RWPE1 (cell line): ENCODE measurements around the gene SLC25A18.

ENCODE experiments used
- CTCF ChIA-PET: fragments of 350-600 bp; sonication (Branson Sonifier 250); formaldehyde crosslinking; extraction: SDS; loops from one replicate; lab custom pipeline; 2021; lab: Yijun Ruan, JAX
- POLR2A ChIA-PET: fragments of 400-600 bp; formaldehyde crosslinking; extraction: SDS; loops from one replicate; lab custom pipeline; 2020; ENCODE audit warnings: antibody characterized with exemption; ENCODE audit not compliant: low non-redundant PET; lab: Yijun Ruan, JAX
- DNase-seq: peaks from one replicate; pipeline ENCODE4 v3.0.0; 2012; ENCODE audit warnings: low spot score
- H3K27ac ChIP-seq: fragments of 450-650 bp; 2 replicates; pipeline ENCODE4 v1.5.1; 2017
- CTCF ChIP-seq: fragments of 450-650 bp; conservative IDR thresholded peaks from 2 replicates; pipeline ENCODE4 v1.5.1; 2017; ENCODE audit warnings: low read depth, mild to moderate bottlenecking

SLC25A18 gene

DNA sequence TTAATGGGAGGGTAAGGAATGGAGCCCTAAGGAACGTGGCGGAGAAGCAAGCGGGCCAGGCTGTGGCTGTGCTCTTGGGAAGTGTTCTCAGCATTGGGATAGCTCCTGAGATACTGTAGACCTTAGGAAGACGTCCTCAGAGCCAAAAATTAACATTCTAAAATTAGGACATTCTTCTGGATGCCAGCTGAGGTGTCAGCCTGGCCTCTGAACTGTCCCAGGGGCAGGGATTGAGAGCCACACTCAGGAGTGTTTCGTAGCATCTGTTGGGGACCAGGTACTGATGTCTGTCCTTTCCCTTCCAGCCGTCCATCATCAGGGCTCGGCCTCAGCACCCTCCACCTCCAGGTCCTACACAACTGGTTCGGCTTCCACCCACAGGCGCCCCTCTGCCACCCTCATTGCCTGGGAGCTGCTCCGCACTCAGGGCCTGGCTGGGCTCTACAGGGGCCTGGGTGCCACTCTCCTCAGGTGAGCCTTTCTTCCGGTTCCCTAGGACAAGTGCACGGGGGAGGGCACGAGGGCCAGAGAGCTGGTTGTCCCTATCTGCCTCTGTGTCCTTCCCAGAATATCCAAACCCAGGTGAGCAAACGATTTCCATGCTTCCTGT is 23.6 kb downstream of the SLC25A18 start:
- H3K27ac ChIP-seq: no peak overlapping the region
- no peak for DNase-seq
- CTCF ChIA-PET: no interaction called here
- POLR2A ChIA-PET: no interaction called here
- no peak for TF ChIP-seq CTCF

DNA sequence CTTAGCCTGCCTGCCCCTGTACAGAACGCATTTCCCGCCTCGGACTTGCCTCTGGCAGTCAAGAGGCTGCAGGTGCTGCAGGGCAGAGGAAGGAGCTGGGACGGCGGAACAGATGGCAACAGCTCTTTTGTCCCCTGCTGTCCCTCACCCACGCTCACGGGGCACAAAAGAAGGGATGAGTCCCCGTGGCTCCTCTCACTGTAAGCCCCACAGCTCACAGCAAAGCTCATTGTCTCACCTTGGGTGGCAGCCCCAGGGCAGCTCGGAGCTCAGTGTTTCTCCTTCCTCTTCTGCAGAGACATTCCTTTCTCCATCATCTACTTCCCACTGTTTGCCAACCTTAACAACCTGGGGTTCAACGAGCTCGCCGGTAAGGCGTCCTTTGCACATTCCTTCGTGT is 24.3 kb downstream of the SLC25A18 start:
- CTCF ChIA-PET: no interaction called here
- H3K27ac ChIP-seq: no peak overlapping the region
- POLR2A ChIA-PET: interaction anchor here (0.6 kb wide), 1 partner anchor 39 kb away, joined by 7 read pairs; no protein-coding TSS in a partner anchor
- TF ChIP-seq CTCF: no peak
- no peak for DNase-seq

DNA sequence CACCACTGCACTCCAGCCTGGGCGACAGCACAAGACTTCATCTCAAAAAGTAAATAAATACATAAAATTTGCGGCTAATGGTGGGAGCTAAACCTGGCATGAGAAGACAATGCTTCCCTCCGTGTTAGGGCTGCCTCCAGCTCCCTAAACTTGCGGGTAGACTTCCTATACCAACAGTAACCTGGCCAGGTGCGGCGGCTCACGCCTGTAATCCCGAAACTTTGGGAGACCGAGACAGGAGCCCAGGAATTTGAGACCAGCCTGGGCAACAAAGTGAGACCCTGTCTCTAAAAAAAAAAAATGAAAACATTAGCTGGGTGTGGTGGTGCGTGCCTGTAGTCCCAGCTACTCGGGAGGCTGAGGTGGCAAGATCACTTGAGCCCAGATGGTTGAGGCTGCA is 25.3 kb downstream of the SLC25A18 start:
- no peak for DNase-seq
- CTCF ChIA-PET: no interaction called here
- H3K27ac ChIP-seq: no peak overlapping the region; the same call in 1 of the 2 replicates
- POLR2A ChIA-PET: no interaction called here
- no peak for TF ChIP-seq CTCF

DNA sequence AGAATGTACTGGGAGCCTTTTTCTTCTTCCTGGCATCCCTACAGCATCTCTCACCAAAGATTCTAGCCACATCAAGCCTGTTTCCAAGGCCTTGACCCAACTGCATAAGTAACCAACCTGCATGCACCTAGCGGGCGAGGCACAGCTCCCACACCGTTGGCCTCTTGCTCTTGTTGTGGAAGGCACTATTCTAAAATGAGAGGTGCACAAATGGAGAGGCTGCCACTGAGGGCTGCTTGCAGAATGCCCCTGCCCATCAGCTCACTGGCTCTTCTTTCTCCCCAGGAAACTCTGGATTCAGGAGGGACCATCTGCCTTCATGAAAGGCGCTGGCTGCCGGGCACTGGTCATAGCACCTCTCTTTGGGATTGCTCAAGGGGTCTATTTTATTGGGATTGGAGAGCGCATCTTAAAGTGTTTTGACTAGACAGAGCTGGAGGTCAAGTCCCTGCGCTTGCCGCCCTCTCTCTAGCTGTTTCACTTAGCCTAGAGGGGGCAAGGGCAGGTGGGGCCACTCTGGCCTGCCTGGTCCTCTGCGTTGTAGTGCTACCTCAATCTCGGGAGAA is 26.6 kb downstream of the SLC25A18 start:
- no peak for TF ChIP-seq CTCF
- H3K27ac ChIP-seq: peak overlapping the region; percentile 30
- no peak for DNase-seq
- ChIA-PET CTCF (interaction anchor here (1.4 kb wide), 1 partner anchor 31 kb away, joined by 4 read pairs; no protein-coding TSS in a partner anchor), POLR2A (no interaction called here)

DNA sequence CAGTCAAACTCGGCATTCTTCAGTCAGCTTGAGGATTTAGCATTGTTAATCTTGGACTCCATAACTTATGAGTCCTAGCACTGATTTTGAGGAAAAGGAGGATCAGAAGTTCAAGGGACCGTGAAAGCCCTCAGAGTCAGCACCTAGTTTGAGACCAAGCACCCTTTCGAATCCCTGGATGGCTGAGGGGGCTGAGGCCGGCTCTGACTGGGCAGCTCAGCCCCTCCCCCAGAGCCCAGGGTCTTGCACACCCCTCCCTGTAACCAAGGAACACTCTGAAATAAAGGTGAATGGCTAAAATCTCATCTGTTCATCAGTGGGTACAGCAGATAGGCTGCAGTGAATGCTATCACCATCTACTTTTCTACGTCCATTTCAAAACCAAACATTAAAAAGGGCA is 27.3 kb downstream of the SLC25A18 start:
- TF ChIP-seq CTCF: no peak
- CTCF ChIA-PET: no interaction called here
- no peak for DNase-seq
- H3K27ac ChIP-seq: peak overlapping the region; percentile 30; the same call in 1 of the 2 replicates
- POLR2A ChIA-PET: no interaction called here

GRCh38 chr22:17592201-17592600 is 28.9 kb downstream of the SLC25A18 start:
- POLR2A ChIA-PET: no interaction called here
- DNase-seq: no peak
- no peak for TF ChIP-seq CTCF
- CTCF ChIA-PET: interaction anchor here (0.6 to 0.7 kb wide), 2 partner anchors 9 to 28 kb away, joined by 3 to 4 read pairs; no protein-coding TSS in a partner anchor
- H3K27ac ChIP-seq: no peak overlapping the region
